ENCODE measurements around the gene ZNF45. TPM values are rescaled to one million over a fixed set of nuclear protein-coding genes. Genes with fewer than 3 reads are reported as not detected.

ZNF45 gene
- total RNA-seq = 18.2 and 21.7 TPM in 2 replicates

DNA sequence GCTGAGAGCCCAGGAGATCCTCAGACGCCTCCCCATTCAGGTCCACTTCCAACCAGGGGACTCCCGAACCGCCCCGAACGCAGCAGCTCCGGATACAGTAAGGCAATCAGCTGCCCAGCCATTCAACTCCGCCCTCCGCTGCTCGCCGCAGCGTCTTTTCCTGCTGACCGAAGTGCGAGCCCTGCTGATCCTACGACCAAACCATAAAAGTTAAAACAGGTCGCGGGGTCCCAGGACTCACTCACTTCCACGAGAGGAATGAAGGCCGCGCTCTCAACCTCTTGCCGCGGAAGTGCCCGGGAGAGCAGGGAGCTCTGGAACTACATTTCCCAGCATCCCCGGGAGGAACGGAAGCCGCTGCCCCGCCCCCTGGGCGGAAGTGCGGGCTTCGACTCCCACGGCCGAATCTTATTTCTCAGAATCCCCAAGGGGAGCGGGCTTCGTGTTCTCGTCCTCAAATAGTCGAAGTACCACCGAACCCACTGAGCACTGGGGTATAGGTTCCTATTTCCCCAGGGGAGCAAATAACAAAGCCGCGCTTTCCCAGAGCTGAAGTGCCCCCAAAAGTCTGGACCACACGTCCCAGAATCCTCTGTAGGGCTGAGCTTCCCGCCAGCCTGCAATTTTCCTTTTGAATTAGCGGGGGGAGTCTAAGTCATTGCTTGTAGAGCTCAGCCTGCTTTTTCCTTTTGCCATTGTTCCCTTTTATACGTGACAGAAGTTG is at the start of gene ZNF45:
Gene ZNF45 (minus strand): TSS at position 298 of the 724 bp plus-strand sequence. CDS start 13,097 bp downstream, outside the sequence.

DNA sequence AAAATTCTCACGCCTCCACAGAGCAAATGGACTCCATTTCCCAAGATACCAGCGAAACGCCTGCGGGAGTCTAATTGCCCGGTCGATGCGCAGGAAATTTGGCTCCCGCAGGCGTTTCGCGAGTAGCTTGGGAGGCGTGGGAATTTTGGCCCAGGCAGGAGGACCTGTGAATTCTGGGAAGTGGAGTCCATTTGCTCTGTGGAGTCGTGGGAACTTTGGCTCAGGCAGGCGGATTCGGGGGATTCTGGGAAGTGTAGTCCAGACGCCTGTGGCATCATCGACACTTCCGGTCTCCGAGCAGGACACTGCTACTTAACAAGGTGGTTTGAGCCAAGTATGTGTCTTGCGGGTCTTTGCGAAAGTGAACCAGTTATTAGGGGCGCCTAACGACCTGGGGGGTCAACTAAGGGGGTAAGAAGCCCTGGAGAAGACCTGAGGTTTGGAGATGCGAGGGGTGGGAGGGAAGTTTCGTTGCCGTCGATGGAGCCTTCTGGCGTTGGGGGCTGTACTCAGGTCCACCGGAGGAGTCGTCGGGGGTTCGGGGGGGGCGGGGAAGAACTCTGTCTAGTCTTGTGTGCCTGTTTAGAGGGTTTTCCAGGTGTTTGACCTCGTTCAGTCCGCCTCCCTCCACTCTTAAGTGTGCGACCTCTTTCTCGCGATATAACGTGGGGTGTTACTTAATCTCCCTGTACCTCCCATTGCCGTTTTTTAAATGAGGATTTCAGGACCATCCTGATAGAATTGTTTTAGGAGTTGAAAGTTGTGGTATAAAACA is 49.0 kb upstream of the ZNF45 start, which contains the start of gene ZNF155:
Gene ZNF155 (plus strand): TSS at position 277 of the 775 bp plus-strand sequence. CDS start 4,356 bp downstream, outside the sequence.

DNA sequence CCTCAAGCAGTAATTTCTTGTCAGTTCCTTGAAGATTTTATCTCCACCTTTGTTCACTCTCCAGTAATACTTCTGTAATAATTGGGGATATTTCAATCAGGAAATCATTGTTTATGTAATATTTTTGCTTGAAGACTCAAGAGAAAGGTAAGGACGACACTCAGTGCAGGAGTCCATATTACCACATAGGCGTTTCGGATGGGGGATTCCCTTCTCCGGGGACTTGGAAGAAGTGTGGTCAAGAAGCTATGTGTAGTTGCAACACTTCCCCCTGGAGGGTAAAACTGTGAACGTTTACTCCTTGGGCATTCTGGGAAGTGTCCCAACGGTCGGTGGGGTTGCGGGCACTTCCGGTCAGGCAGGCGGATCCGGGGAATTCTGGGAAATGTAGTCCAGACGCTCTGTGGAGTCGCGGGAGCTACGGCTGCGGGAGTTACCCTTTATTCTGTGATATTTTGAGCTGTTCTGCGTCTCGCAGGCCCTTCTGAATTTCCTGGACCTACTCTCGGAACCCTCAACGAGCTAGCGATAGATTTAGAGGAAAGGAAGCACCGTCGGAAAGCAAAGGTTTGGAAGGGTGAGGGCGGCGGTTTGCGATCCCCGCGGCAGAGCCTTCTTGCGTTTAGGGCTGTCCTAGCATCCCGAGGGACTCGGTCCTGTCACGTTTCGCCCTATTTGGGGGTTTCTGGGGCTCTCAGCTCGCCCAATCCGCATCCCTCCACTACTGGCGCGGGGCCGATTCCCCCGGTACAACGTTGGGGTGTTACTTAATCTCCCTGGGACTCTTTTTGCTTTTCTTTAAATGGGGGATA is 16.0 kb upstream of the ZNF45 start, which contains the start of gene ZNF221:
Gene ZNF221 (plus strand): TSS at position 395 of the 812 bp plus-strand sequence. CDS start 11,499 bp downstream, outside the sequence.

DNA sequence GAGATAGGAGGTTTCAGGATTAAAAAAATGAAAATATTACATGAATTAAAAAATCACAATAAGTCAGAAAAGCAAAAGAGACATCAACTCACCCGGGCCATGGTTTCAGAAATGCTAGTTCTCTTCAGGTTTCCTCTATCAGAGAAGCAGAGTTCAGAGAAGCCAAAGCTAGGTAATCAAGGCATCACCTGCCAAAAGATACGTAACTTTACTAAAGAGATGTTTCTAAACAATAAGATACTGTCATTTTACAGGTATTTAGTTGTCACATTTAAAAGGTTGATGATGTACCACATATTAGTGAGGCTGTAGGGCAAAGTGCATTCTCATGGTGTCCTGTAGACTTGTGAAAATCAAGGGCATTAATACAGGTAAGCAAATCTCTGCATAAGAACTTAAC is 51.2 kb downstream of the ZNF45 start, which contains the start of gene ZNF404:
Gene ZNF404 (minus strand): TSS at position 101 of the 400 bp plus-strand sequence.

Other genes with a start within 250 kb of the ZNF45 start
- not detected in 2 replicates for gene IRGC, start 219.2 kb downstream of the ZNF45 start, total RNA-seq
- gene SMG9, start 180.3 kb downstream of the ZNF45 start, total RNA-seq = 9.9 and 13.9 TPM in 2 replicates
- gene KCNN4, start 154.3 kb downstream of the ZNF45 start, total RNA-seq = 10.4 and 12.2 TPM in 2 replicates
- gene LYPD5, start 132.8 kb downstream of the ZNF45 start, total RNA-seq = 0.31 and 0.40 TPM in 2 replicates
- gene ZNF283, start 108.0 kb downstream of the ZNF45 start, total RNA-seq = 10.8 and 12.9 TPM in 2 replicates
- gene ZNF404, start 51.3 kb downstream of the ZNF45 start, total RNA-seq = 1.7 and 3.4 TPM in 2 replicates
- 7.8 and 8.8 TPM in 2 replicates for gene ZNF221, start 15.9 kb upstream of the ZNF45 start, total RNA-seq
- 8.9 and 9.4 TPM in 2 replicates for gene ZNF155, start 48.9 kb upstream of the ZNF45 start, total RNA-seq
- 3.2 and 4.1 TPM in 2 replicates for gene ZNF230, start 67.7 kb upstream of the ZNF45 start, total RNA-seq
- gene ZNF222, start 90.1 kb upstream of the ZNF45 start, total RNA-seq = 7.1 and 7.5 TPM in 2 replicates
- gene ZNF223, start 116.8 kb upstream of the ZNF45 start, total RNA-seq = 4.6 and 4.8 TPM in 2 replicates
- gene ZNF284, start 136.9 kb upstream of the ZNF45 start, total RNA-seq = 3.3 and 3.7 TPM in 2 replicates
- 23.1 and 27.4 TPM in 2 replicates for gene ZNF224, start 159.1 kb upstream of the ZNF45 start, total RNA-seq
- 7.1 and 7.8 TPM in 2 replicates for gene ZNF225, start 178.1 kb upstream of the ZNF45 start, total RNA-seq
- 12.4 and 16.6 TPM in 2 replicates for gene ZNF234, start 206.3 kb upstream of the ZNF45 start, total RNA-seq
- 21.4 and 22.1 TPM in 2 replicates for gene ZNF226, start 229.8 kb upstream of the ZNF45 start, total RNA-seq